ENCODE results near the gene MANSC4. TPM values are rescaled to one million over a fixed set of nuclear protein-coding genes. Genes with fewer than 3 reads are reported as not detected.

The MANSC4 gene
- total and polyA plus RNA-seq, 2 donors (not counting 3 experiments of a cell fraction or from before 2014, with no cell fraction given), result not detected

DNA sequence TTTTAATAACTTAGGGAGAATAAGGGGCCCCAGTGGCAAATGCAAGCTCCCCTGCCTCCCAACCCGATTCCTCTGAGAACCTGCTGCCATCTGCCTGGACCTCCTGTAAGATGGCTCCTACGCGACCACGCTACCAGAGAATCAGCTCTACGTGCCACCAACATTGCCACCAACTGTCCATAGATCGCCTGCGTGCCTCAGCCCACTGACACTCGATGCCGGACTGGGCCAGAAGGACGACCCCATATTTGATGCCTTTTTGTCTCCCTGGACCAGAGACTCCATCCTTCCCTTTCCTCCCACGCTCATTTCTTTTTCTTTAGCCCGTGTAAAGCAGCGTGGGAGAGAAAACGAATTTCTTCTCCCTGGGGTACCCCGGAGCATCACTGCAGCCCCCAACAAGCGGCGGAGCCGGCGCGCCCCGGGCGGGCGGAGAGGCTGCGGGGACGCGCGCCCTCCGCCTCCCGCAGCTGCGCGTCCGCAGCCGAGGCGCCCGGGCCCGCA lies 568 bp downstream of the MANSC4 start:
- Histone ChIP-seq H3K79me2 (ENCODE audit: control insufficient read depth, insufficient read depth, low read length) (peaks cover 31% of the 10 kb centered on the region), H3K4me2 (ENCODE audit: insufficient read depth, low read length) (peak overlapping the region; percentile 60), H3K27me3 (ENCODE audit: control insufficient read depth in 2 of 2, insufficient read depth in 2 of 2, low read length in 2 of 2) (no peaks in the 10 kb centered on the region), H3K27ac (ENCODE audit: insufficient read depth, low read depth, low read length) (peak overlapping the region; percentile 64), H3K9me3 (replicated peaks; ENCODE audit: control insufficient read depth, insufficient read depth, low read length) (no peaks in the 10 kb centered on the region), H3K9me1 (replicated peaks; ENCODE audit: control insufficient read depth, extremely low read depth, insufficient read depth, low read length) (no peaks in the 10 kb centered on the region), H3K4me1 (ENCODE audit: control insufficient read depth, extremely low read depth, insufficient read depth, low read length) (peaks cover 22% of the 10 kb centered on the region), H4K20me1 (replicated peaks; ENCODE audit: control insufficient read depth, extremely low read depth, insufficient read depth, low read length) (no peaks in the 10 kb centered on the region), H3K9ac (replicated peaks; ENCODE audit: extremely low read depth, insufficient read depth, low read length) (peak overlapping the region; percentile 78), H3K4me3 (replicated peaks in 1 of 3; ENCODE audit: insufficient read depth in 1 of 3, low read depth in 1 of 3, low read length in 3 of 3) (peak overlapping the region; percentile 18 to 48 (median 43)), H3K36me3 (ENCODE audit: control insufficient read depth in 2 of 2, extremely low read depth in 1 of 2, insufficient read depth in 2 of 2, low read length in 2 of 2) (no peaks in the 10 kb centered on the region), H2AFZ (ENCODE audit: low read depth, low read length) (peak overlapping the region; percentile 74)
- TF ChIP-seq JUN (IDR thresholded peaks at IDR 0.05; ENCODE audit: borderline replicate concordance, insufficient read depth, insufficient read length, low read depth), result no peak
- TF ChIP-seq GATA2 (IDR thresholded peaks at IDR 0.05; ENCODE audit: insufficient read depth, insufficient read length, low read depth, low read length), result no peak
- no peak for TF ChIP-seq EZH2 (IDR thresholded peaks at IDR 0.05; ENCODE audit: borderline replicate concordance, low read depth, low read length, severe bottlenecking)
- no peak for TF ChIP-seq POLR2A (IDR thresholded peaks at IDR 0.05; ENCODE audit: low read depth, low read length)
- TF ChIP-seq, protein P1, sequence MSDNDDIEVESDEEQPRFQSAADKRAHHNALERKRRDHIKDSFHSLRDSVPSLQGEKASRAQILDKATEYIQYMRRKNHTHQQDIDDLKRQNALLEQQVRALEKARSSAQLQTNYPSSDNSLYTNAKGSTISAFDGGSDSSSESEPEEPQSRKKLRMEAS (IDR thresholded peaks at IDR 0.05; ENCODE audit: insufficient read depth, insufficient read length), result no peak
- TF ChIP-seq, protein P2, sequence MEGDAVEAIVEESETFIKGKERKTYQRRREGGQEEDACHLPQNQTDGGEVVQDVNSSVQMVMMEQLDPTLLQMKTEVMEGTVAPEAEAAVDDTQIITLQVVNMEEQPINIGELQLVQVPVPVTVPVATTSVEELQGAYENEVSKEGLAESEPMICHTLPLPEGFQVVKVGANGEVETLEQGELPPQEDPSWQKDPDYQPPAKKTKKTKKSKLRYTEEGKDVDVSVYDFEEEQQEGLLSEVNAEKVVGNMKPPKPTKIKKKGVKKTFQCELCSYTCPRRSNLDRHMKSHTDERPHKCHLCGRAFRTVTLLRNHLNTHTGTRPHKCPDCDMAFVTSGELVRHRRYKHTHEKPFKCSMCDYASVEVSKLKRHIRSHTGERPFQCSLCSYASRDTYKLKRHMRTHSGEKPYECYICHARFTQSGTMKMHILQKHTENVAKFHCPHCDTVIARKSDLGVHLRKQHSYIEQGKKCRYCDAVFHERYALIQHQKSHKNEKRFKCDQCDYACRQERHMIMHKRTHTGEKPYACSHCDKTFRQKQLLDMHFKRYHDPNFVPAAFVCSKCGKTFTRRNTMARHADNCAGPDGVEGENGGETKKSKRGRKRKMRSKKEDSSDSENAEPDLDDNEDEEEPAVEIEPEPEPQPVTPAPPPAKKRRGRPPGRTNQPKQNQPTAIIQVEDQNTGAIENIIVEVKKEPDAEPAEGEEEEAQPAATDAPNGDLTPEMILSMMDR (IDR thresholded peaks at IDR 0.05; ENCODE audit: extremely low read depth in 1 of 2, insufficient read depth in 1 of 2, low read depth in 1 of 2, low read length in 2 of 2), result no peak
- no peak for TF ChIP-seq MYC (IDR thresholded peaks at IDR 0.05; ENCODE audit: low read depth, low read length)
- no peak for TF ChIP-seq FOS (IDR thresholded peaks at IDR 0.05; ENCODE audit: borderline replicate concordance, insufficient read depth, low read length)
- TF ChIP-seq POLR2AphosphoS5 (IDR thresholded peaks at IDR 0.05; ENCODE audit: insufficient read depth, low read depth, low read length), result no peak
- POLR2A ChIA-PET, result no interaction called here
- CTCF ChIA-PET, result interaction anchor here (1.0 to 2.4 kb wide), 8 partner anchors 9 to 392 kb away, joined by 3 to 20 read pairs (median 6); no protein-coding TSS in a partner anchor
- BruUV-seq (replicated peaks), result no TSS peak
- DNase-seq (ENCODE audit: low read depth, low spot score), result peak; percentile 25
- intact Hi-C loops (cut with micrococcal nuclease) (no loop called here), dilution Hi-C loops (cut with MboI; ENCODE audit: extremely low pct_ligation_motif_present, low sequenced_read_pairs) (no loop called here)
- FAIRE-seq, result peak; percentile 21

All from endothelial cell of umbilical vein (primary cell).